DND-41 (cell line): ENCODE results near the gene CTNNA3.

Source experiments
- ATAC-seq: fragments of 200-7000 bp; cut with Tn5 transposase; 3 replicates; pipeline ENCODE4 v1.9.1; 2021; ENCODE audit warnings: low read depth; ENCODE audit not compliant: insufficient read depth
- DNase-seq: peaks from one replicate; pipeline ENCODE4 v3.0.0-alpha.2; 2020
- H2AFZ ChIP-seq: 2 replicates; pipeline ENCODE4 v1.6.0; 2012; ENCODE audit warnings: low read depth, low read length
- H3K27ac ChIP-seq: 2 replicates; pipeline ENCODE4 v1.5.1; 2012; ENCODE audit warnings: low read length, inconsistent platforms
- H3K27me3 ChIP-seq: fragments of 200-600 bp; sonication (generic); 2 replicates; pipeline ENCODE4 v1.6.0; 2012; ENCODE audit warnings: low read length, mild to moderate bottlenecking, inconsistent platforms; ENCODE audit not compliant: insufficient read depth, poor library complexity
- H3K36me3 ChIP-seq: 2 replicates; pipeline ENCODE4 v1.5.1; 2012; ENCODE audit warnings: low read length, inconsistent platforms; ENCODE audit not compliant: insufficient read depth
- H3K4me1 ChIP-seq: 2 replicates; pipeline ENCODE4 v1.5.1; 2012; ENCODE audit warnings: mild to moderate bottlenecking, low read length; ENCODE audit not compliant: insufficient read depth
- H3K4me2 ChIP-seq: 2 replicates; pipeline ENCODE4 v1.6.0; 2012; ENCODE audit warnings: mild to moderate bottlenecking, moderate library complexity, low read length, inconsistent platforms; ENCODE audit not compliant: insufficient read depth
- H3K4me3 ChIP-seq, 2 experiments: fragments of 200-600 bp in 1 of 2; shearing (Covaris generic) in 1 of 2; 2 replicates each; pipeline ENCODE4 v1.5.1; 2012 to 2016; ENCODE audit warnings: inconsistent platforms in 2 of 2, low read length in 2 of 2, mild to moderate bottlenecking in 2 of 2, low read depth in 1 of 2, moderate library complexity in 1 of 2
- H3K79me2 ChIP-seq: 2 replicates; pipeline ENCODE4 v1.6.0; 2012; ENCODE audit warnings: low read length, inconsistent platforms; ENCODE audit not compliant: insufficient read depth
- H3K9ac ChIP-seq: 2 replicates; pipeline ENCODE4 v1.6.0; 2012; ENCODE audit warnings: low read depth, mild to moderate bottlenecking, inconsistent platforms, low read length, moderate library complexity
- H3K9me3 ChIP-seq: 2 replicates; pipeline ENCODE4 v1.5.1; 2012; ENCODE audit warnings: low read length, moderate library complexity, mild to moderate bottlenecking, inconsistent platforms; ENCODE audit not compliant: insufficient read depth, severe bottlenecking
- H4K20me1 ChIP-seq: 2 replicates; pipeline ENCODE4 v1.6.0; 2012; ENCODE audit warnings: low read length; ENCODE audit not compliant: insufficient read depth
- EZH2 ChIP-seq: IDR thresholded peaks from 3 replicates; pipeline ENCODE4 v1.6.1; 2012; ENCODE audit warnings: borderline replicate concordance, low read depth, mild to moderate bottlenecking, moderate library complexity, low read length, inconsistent platforms; ENCODE audit not compliant: severe bottlenecking
- TF ChIP-seq, protein P1 (sequence below): IDR thresholded peaks from 2 replicates; pipeline ENCODE4 v1.5.1; 2012; ENCODE audit warnings: borderline replicate concordance, low read length, moderate library complexity, mild to moderate bottlenecking; ENCODE audit not compliant: poor library complexity, severe bottlenecking; ENCODE audit errors: extremely low read depth

The CTNNA3 gene

DNA sequence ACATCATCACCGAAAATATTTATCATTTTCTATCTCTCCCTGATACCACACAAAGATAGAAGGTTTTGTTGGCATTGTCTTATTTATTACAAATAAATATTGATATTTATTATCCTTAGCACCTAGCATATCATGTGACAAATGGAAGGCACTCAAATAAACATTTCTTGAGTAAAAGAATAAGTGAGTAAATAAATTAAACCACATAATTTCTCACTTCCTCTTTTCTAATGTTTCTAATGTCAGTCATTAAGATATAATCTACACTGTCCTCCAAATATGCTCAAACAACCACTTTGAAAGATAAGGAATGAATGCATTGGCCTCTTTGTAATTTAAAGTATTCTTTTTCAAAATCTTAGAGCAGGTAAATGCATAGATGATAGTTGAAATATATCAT, 1797.9 kb downstream of the CTNNA3 start:
- no peaks in the 10 kb centered on the region for H3K36me3 ChIP-seq
- no peak for ATAC-seq

DNA sequence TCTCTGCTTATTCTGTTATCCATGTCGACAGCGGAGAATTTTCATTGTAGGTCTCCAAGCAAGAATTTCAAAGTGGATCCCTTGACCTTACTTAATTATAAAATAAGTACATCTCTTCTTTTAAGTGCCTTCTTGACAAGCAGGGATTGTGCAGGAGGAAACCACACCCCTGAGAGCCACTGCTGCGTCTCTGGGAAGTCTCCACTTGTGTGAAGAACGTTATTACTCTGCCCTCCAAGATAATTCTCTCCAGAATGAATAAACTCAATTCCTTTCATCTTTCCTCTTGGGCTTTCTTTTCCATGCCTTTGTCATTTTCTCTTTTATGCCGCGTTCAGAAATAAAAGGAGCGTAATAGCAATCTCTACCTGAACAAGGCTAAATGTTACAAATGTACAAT, 1801.0 kb downstream of the CTNNA3 start:
- H3K9ac ChIP-seq = no peak overlapping the region
- H2AFZ ChIP-seq = no peak overlapping the region
- DNase-seq (no peak), ATAC-seq (no peak)
- no peak overlapping the region for H3K27ac ChIP-seq
- no peaks in the 10 kb centered on the region for H3K9me3 ChIP-seq
- H3K36me3 ChIP-seq = no peaks in the 10 kb centered on the region
- no peaks in the 10 kb centered on the region for H3K4me1 ChIP-seq
- TF ChIP-seq EZH2 = no peak
- TF ChIP-seq, protein P1, sequence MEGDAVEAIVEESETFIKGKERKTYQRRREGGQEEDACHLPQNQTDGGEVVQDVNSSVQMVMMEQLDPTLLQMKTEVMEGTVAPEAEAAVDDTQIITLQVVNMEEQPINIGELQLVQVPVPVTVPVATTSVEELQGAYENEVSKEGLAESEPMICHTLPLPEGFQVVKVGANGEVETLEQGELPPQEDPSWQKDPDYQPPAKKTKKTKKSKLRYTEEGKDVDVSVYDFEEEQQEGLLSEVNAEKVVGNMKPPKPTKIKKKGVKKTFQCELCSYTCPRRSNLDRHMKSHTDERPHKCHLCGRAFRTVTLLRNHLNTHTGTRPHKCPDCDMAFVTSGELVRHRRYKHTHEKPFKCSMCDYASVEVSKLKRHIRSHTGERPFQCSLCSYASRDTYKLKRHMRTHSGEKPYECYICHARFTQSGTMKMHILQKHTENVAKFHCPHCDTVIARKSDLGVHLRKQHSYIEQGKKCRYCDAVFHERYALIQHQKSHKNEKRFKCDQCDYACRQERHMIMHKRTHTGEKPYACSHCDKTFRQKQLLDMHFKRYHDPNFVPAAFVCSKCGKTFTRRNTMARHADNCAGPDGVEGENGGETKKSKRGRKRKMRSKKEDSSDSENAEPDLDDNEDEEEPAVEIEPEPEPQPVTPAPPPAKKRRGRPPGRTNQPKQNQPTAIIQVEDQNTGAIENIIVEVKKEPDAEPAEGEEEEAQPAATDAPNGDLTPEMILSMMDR = no peak
- H3K27me3 ChIP-seq = no peaks in the 10 kb centered on the region
- no peaks in the 10 kb centered on the region for H3K79me2 ChIP-seq
- no peak overlapping the region for H3K4me3 ChIP-seq
- no peak overlapping the region for H3K4me2 ChIP-seq
- no peaks in the 10 kb centered on the region for H4K20me1 ChIP-seq

More for the DNA sequence above, 1797.9 kb downstream of the CTNNA3 start:
- no peaks in the 10 kb centered on the region for H3K9me3 ChIP-seq
- no peaks in the 10 kb centered on the region for H3K79me2 ChIP-seq
- no peak for TF ChIP-seq EZH2
- no peaks in the 10 kb centered on the region for H3K4me1 ChIP-seq
- DNase-seq = no peak
- H3K27ac ChIP-seq = no peak overlapping the region
- no peaks in the 10 kb centered on the region for H4K20me1 ChIP-seq
- no peak overlapping the region for H3K4me2 ChIP-seq
- no peak overlapping the region for H3K9ac ChIP-seq
- no peaks in the 10 kb centered on the region for H3K27me3 ChIP-seq
- no peak overlapping the region for H2AFZ ChIP-seq
- H3K4me3 ChIP-seq = no peak overlapping the region

DNA sequence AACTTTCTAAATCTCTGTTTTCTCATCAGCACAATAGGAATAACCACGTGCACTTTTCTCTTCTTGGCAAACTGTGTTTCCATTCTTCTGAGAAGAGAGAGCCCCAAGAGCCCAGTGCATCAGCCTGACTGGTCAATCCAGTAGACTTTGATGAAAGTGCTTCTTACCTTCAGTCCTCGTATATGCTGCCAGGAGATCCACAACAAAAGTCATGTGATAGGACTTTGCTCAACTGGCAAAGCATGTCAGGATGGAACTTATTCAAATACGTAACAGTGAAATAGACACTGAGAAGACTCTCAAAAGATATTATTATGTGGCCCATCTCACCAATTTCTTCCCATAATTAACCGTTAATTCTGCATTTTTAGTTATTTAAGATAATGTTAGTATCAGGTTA, 1801.6 kb downstream of the CTNNA3 start:
- Histone ChIP-seq H2AFZ (no peak overlapping the region), H3K79me2 (no peaks in the 10 kb centered on the region), H3K9me3 (no peaks in the 10 kb centered on the region), H3K4me3 (no peak overlapping the region), H3K27ac (no peak overlapping the region), H4K20me1 (no peaks in the 10 kb centered on the region), H3K36me3 (no peaks in the 10 kb centered on the region), H3K4me2 (no peak overlapping the region), H3K27me3 (no peaks in the 10 kb centered on the region), H3K9ac (no peak overlapping the region), H3K4me1 (no peaks in the 10 kb centered on the region)
- no peak for TF ChIP-seq EZH2
- TF ChIP-seq, protein P1 = no peak
- ATAC-seq (no peak), DNase-seq (no peak)

DNA sequence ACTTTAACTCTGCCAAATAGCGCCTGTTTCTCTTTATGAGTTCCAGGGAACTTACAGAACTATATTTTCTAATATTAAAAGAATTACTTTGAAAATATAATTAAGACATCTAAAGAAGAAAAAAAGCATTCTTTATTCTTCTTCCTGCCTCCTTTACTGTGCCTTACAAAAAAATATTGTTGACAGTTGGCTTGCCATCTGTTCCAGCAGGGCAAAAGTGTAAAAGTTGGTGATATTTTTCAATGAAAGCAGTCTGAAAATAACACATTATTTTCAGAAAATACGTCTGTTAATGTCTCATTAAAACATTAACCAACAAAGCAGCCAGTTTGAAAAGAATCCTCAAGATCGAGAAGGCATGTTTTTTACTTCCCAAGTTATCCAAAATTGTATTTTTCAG, 1802.3 kb downstream of the CTNNA3 start:
- Histone ChIP-seq H3K36me3 (no peaks in the 10 kb centered on the region), H2AFZ (no peak overlapping the region), H3K27ac (no peak overlapping the region), H3K4me2 (no peak overlapping the region), H3K27me3 (no peaks in the 10 kb centered on the region), H3K79me2 (no peaks in the 10 kb centered on the region), H4K20me1 (no peaks in the 10 kb centered on the region), H3K4me1 (no peaks in the 10 kb centered on the region), H3K4me3 (no peak overlapping the region), H3K9ac (no peak overlapping the region), H3K9me3 (no peaks in the 10 kb centered on the region)
- DNase-seq = no peak
- no peak for ATAC-seq
- TF ChIP-seq, protein P1 = no peak
- TF ChIP-seq EZH2 = no peak
